Ovary (tissue), 9 donors: Measurements from ENCODE around the gene SGCE. TPM values are rescaled to one million over a fixed set of nuclear protein-coding genes. Genes with fewer than 3 reads are reported as not detected.

Source experiments
- DNase-seq, 5 donors: peaks; one replicate each; pipeline ENCODE4 v3.0.0-alpha.2; 2019 to 2020
- H3K27ac ChIP-seq, 2 donors: fragments of 200-600 bp; one replicate each; pipeline versions ENCODE4 v1.5.1 to v1.8.0; 2019 to 2022
- H3K27me3 ChIP-seq: fragments of 200-600 bp; one replicate; pipeline ENCODE4 v1.8.0; 2022
- H3K36me3 ChIP-seq: fragments of 200-600 bp; sonication (generic); one replicate; pipeline ENCODE4 v1.5.1; 2019
- H3K4me1 ChIP-seq: one replicate; pipeline ENCODE4 v1.8.1; 2013; ENCODE audit warnings: mild to moderate bottlenecking, moderate library complexity; ENCODE audit not compliant: insufficient read depth
- H3K4me3 ChIP-seq: fragments of 200-600 bp; sonication (generic); one replicate; pipeline ENCODE4 v1.5.1; 2017
- H3K9me3 ChIP-seq, 2 donors: fragments of 200-600 bp in 1 of 2; sonication (generic) in 1 of 2; one replicate each; pipeline versions ENCODE4 v1.5.1 to v1.8.1; 2013 to 2019; ENCODE audit warnings: mild to moderate bottlenecking in 1 of 2, moderate library complexity in 1 of 2
- EP300 ChIP-seq: sonication (generic); formaldehyde crosslinking; IDR thresholded peaks from one replicate; pipeline ENCODE4 v1.6.1; 2017; ENCODE audit warnings: antibody characterized with exemption
- POLR2A ChIP-seq: fragments of 450-650 bp; IDR thresholded peaks from one replicate; pipeline ENCODE4 v1.6.1; 2017; ENCODE audit warnings: antibody characterized with exemption, mild to moderate bottlenecking, moderate library complexity
- WGBS, 3 donors: extraction: QIAGEN DNeasy Blood & Tissue Kit in 1 of 3; methylation state at CpG; one replicate each; pipeline versions ENCODE4 v1.1.5 to v1.1.7; 2013 to 2017; 5-methylcytosine and 5-hydroxymethylcytosine counted together
- intact Hi-C, 4 donors: fragments of 100-400 bp; cut with DNase I; formaldehyde crosslinking; loops; one replicate each; pipeline versions ENCODE4 v1.11.0 to v1.15.1; 2022 to 2023
- polyA plus RNA-seq, 2 donors: library from polyadenylated mRNA; stranded (reverse); fragments of 200-250 nt in 1 of 2; fragments of 350-450 nt in 1 of 2; fragmentation: Illumina TruSeq in 1 of 2; extraction: RNeasy Lipid Tissue Mini Kit (QIAGEN cat#74804) in 1 of 2; gene quantifications; one replicate each; pipeline ENCODE4 v1.2.3, GENCODE V29; 2013 to 2014
- total RNA-seq, 7 donors: library from RNA; depleted of rRNA in 2 of 7; stranded (reverse); fragments of >200 nt in 2 of 7; fragmentation: NEBNext Ultra II Directional in 3 of 7; extraction: Animal tissue kit (Norgen Biotek cat#: 25700) in 3 of 7; gene quantifications; one replicate each; pipeline versions ENCODE4 v1.1.0 to v1.2.4, GENCODE V29; 2016 to 2023
- TF ChIP-seq, protein P1 (sequence below), 3 donors: fragments of 450-650 bp in 2 of 3; fragments of 200-600 bp in 1 of 3; IDR thresholded peaks; one replicate each; pipeline versions ENCODE4 v1.5.1 to v1.8.0; 2016 to 2022; ENCODE audit warnings: antibody characterized with exemption in 3 of 3, mild to moderate bottlenecking in 1 of 3
- donor health status: DM: no; HTN: no; CAD: no; lungs with moderate emphysema.
- donor health status: DM: no; HTN: no; CAD: no.
- donor health status: Bipolar disorder and iron deficiency.
- donor health status: DM: yes; HTN: yes; CAD: no.
- donor health status: DM: no; HTN: no; CAD: no.
- donor health status: DM: yes; HTN: yes; CAD: no.

The SGCE gene
- total and polyA plus RNA-seq, 9 donors, result 104 to 183 (median 115) TPM

DNA sequence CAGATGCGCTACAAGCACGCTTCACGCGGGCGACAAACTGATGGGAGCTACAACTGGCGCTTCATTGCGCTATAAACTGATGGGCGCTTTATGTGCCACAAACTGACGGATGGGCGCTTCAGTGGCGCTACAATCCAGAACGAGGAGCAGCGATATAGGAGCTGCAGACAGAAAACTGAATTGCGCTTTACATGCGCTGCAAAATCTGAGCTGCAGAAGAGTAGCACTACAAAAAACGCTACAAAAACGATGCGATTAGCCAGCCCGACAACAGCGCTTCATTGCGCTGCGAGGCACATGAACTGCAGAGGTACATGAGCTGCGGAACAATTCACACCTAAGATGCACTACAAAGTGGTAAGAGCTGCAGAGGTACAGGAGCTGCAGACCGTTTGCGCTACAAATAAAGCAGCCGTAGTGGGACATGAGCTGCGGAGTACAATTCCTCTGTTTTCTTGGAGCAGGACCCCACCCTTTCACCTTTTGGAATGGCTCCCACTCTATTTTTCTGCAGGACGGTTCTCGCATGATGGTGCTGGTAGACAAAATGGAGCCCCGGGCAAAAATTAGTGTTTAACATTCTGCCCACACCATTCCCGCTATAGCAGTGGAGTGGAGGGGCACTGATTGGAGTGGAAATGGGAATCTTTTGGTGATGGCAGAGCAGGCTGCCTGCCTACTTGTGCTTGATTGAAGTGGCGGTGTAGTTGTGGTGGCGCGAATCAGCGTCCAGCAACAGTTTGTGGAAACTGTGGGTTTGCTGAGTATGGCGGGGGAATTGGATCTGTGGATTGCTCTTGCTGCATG, 1.2 kb upstream of the SGCE start:
- Histone ChIP-seq H3K4me1 (no peaks in the 10 kb centered on the region), H3K9me3 (no peaks in the 10 kb centered on the region), H3K27me3 (no peaks in the 10 kb centered on the region), H3K27ac (peak overlapping the region; percentile 24 to 90), H3K4me3 (peak overlapping the region; percentile 66), H3K36me3 (no peaks in the 10 kb centered on the region)
- intact Hi-C loops, result loop anchor here in 1 of 4 donors (10.0 kb wide), 1 partner anchor 362 kb away; no protein-coding TSS in a partner anchor
- DNase-seq, result peak; percentile 25 to 43 (median 35)
- TF ChIP-seq EP300 (no peak), POLR2A (no peak)
- TF ChIP-seq, protein P1, sequence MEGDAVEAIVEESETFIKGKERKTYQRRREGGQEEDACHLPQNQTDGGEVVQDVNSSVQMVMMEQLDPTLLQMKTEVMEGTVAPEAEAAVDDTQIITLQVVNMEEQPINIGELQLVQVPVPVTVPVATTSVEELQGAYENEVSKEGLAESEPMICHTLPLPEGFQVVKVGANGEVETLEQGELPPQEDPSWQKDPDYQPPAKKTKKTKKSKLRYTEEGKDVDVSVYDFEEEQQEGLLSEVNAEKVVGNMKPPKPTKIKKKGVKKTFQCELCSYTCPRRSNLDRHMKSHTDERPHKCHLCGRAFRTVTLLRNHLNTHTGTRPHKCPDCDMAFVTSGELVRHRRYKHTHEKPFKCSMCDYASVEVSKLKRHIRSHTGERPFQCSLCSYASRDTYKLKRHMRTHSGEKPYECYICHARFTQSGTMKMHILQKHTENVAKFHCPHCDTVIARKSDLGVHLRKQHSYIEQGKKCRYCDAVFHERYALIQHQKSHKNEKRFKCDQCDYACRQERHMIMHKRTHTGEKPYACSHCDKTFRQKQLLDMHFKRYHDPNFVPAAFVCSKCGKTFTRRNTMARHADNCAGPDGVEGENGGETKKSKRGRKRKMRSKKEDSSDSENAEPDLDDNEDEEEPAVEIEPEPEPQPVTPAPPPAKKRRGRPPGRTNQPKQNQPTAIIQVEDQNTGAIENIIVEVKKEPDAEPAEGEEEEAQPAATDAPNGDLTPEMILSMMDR (IDR thresholded peaks at IDR 0.05), result no peak
- 46 to 57% (median 52%) methylated on average over 36 of the region's 36 CpGs for WGBS, 3 donors

GRCh38 chr7:94656658-94656924, 658 bp upstream of the SGCE start:
- H3K36me3 ChIP-seq, result no peaks in the 10 kb centered on the region
- H3K4me1 ChIP-seq, result no peaks in the 10 kb centered on the region
- peak overlapping the region; percentile 66 for H3K4me3 ChIP-seq
- intact Hi-C loops, result loop anchor here in 1 of 4 donors (10.0 kb wide), 1 partner anchor 362 kb away; no protein-coding TSS in a partner anchor
- peak overlapping the region; percentile 24 to 90 for H3K27ac ChIP-seq
- 55 to 70% (median 56%) methylated on average over 10 of the region's 10 CpGs for WGBS, 3 donors
- TF ChIP-seq, protein P1 (IDR thresholded peaks at IDR 0.05), result no peak
- TF ChIP-seq POLR2A, result no peak
- no peak for TF ChIP-seq EP300
- no peaks in the 10 kb centered on the region for H3K27me3 ChIP-seq
- H3K9me3 ChIP-seq, result no peaks in the 10 kb centered on the region
- DNase-seq, result no peak

DNA sequence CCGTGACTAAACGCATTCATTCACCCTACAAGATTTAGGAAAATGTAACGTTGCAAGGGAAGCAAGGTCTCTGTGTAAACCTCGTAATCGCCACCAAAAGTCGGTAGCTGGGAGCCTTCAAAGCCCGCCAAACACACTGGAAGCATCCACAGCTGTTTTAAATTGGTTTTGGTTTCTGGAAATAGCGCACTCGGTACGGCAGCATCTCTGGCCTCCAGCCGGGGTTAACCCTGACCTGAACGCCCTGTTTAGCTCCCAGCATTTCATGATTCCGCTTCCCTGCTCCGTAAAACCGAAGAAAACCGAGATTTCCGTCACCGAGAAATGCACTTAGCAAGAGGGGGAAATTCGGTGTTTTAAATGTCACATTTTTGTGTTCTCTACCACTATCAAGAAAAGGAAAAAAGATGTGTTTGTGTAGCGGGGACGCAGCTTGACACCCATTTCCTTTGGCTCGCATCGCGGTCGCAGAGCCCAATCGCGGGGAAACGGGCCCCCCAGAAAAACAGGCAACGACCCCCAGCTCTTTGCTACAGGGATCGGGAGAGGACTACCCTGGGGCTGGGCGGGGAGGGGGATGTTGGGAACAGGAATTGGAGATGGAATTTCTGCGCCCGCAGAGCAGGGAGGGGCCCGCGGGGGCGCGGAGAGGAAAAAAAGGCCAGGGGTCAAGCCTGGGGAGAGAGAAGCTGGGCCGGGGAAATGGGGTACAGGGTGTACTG, 646 bp downstream of the SGCE start:
- Histone ChIP-seq H3K4me1 (peaks cover 3% of the 10 kb centered on the region), H3K27me3 (no peaks in the 10 kb centered on the region), H3K4me3 (peak overlapping the region; percentile 66), H3K9me3 (no peaks in the 10 kb centered on the region), H3K27ac (peak overlapping the region; percentile 80 to 90), H3K36me3 (no peaks in the 10 kb centered on the region)
- intact Hi-C loops, result loop anchor here in 1 of 4 donors (10.0 kb wide), 1 partner anchor 360 kb away; no protein-coding TSS in a partner anchor
- peak; percentile 64 to 73 (median 71) for DNase-seq
- WGBS, 3 donors, result 0 to 1% (median 1%) methylated on average over 38 of the region's 38 CpGs
- TF ChIP-seq, protein P1 (IDR thresholded peaks at IDR 0.05), result no peak
- TF ChIP-seq POLR2A (no peak), EP300 (no peak)

DNA sequence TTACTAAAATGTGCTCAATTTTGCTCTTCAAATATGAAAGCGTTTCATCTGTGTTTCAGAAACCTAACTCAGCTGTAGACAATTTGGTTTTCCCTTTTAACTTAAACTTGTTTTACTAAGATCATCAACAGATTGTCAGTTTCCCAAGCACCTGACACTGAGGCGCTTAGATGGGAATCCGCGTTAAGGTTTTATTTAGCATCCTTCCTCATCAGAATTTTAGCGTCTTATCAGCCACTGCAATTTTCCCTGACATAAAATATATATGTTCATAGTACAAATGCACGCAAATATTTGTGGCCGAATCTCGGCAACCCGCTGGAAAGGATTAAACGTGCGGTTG, 1.2 kb downstream of the SGCE start:
- H3K4me3 ChIP-seq, result peak overlapping the region; percentile 66
- H3K36me3 ChIP-seq, result no peaks in the 10 kb centered on the region
- H3K9me3 ChIP-seq, result no peaks in the 10 kb centered on the region
- intact Hi-C loops, result loop anchor here in 1 of 4 donors (10.0 kb wide), 1 partner anchor 360 kb away; no protein-coding TSS in a partner anchor
- WGBS, 3 donors, result 2 to 7% (median 6%) methylated on average over 11 of the region's 11 CpGs
- no peak for DNase-seq
- peak overlapping the region; percentile 80 to 90 for H3K27ac ChIP-seq
- H3K27me3 ChIP-seq, result no peaks in the 10 kb centered on the region
- H3K4me1 ChIP-seq, result peaks cover 3% of the 10 kb centered on the region
- TF ChIP-seq, protein P1 (IDR thresholded peaks at IDR 0.05), result no peak
- no peak for TF ChIP-seq POLR2A
- no peak for TF ChIP-seq EP300
